K562 (cell line): ENCODE measurements around the gene FETUB.

Experiments used
- EZH2 ChIP-seq: IDR thresholded peaks from 2 replicates; pipeline ENCODE4 v1.6.1; 2012; ENCODE audit warnings: low read depth, mild to moderate bottlenecking, inconsistent platforms, low read length, borderline replicate concordance
- POLR2A ChIP-seq: fragments of 450-650 bp; conservative IDR thresholded peaks from 2 replicates; pipeline ENCODE4 v1.6.1; 2016
- RCOR1 ChIP-seq, 2 experiments: IDR thresholded peaks; 2 replicates each; pipeline ENCODE4 v1.6.1; 2012; ENCODE audit warnings: low read depth in 2 of 2, low read length in 2 of 2, borderline replicate concordance in 1 of 2, improper control_type of control experiment in 1 of 2
- ZKSCAN1 ChIP-seq: fragments of 150-350 bp; IDR thresholded peaks from 2 replicates; pipeline ENCODE4 v1.6.1; 2016; ENCODE audit warnings: low read depth, low read length
- ZNF274 ChIP-seq: IDR thresholded peaks from 2 replicates; pipeline ENCODE4 v1.6.1; 2011; ENCODE audit warnings: low read depth, mild to moderate bottlenecking, low read length, moderate library complexity, borderline replicate concordance
- ZNF408 ChIP-seq: fragments of 250-450 bp; sonication (Bioruptor Pico); IDR thresholded peaks from 2 replicates; pipeline ENCODE4 v1.4.0; 2020; ENCODE audit warnings: low read depth, mild to moderate bottlenecking, moderate library complexity
- TF ChIP-seq, protein P1 (sequence below), 3 experiments: IDR thresholded peaks in 2 of 3; conservative IDR thresholded peaks in 1 of 3; 2 replicates each; pipeline ENCODE4 v1.5.1; 2011 to 2012; ENCODE audit warnings: low read length in 3 of 3, mild to moderate bottlenecking in 3 of 3, control low read depth in 2 of 3, improper control_type of control experiment in 1 of 3, inconsistent platforms in 1 of 3, low read depth in 1 of 3, mixed read lengths in 1 of 3, moderate library complexity in 1 of 3; ENCODE audit not compliant: insufficient read depth in 2 of 3

GRCh38 chr3:186603159-186603558 lies 37.0 kb upstream of the FETUB start:
- TF ChIP-seq, protein P1, sequence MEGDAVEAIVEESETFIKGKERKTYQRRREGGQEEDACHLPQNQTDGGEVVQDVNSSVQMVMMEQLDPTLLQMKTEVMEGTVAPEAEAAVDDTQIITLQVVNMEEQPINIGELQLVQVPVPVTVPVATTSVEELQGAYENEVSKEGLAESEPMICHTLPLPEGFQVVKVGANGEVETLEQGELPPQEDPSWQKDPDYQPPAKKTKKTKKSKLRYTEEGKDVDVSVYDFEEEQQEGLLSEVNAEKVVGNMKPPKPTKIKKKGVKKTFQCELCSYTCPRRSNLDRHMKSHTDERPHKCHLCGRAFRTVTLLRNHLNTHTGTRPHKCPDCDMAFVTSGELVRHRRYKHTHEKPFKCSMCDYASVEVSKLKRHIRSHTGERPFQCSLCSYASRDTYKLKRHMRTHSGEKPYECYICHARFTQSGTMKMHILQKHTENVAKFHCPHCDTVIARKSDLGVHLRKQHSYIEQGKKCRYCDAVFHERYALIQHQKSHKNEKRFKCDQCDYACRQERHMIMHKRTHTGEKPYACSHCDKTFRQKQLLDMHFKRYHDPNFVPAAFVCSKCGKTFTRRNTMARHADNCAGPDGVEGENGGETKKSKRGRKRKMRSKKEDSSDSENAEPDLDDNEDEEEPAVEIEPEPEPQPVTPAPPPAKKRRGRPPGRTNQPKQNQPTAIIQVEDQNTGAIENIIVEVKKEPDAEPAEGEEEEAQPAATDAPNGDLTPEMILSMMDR (IDR thresholded peaks at IDR 0.05 in 2 of 3, conservative IDR thresholded peaks at IDR 0.05 in 1 of 3; ENCODE audit: insufficient read depth in 2 of 3, low read depth in 1 of 3, low read length in 3 of 3): no peak
- TF ChIP-seq POLR2A: no peak
- no peak for TF ChIP-seq ZNF408 (CRISPR knock-in tag)
- no peak for TF ChIP-seq ZNF274
- TF ChIP-seq RCOR1 (IDR thresholded peaks at IDR 0.05; ENCODE audit: borderline replicate concordance in 1 of 2, low read depth in 2 of 2, low read length in 2 of 2): no peak
- no peak for TF ChIP-seq EZH2
- no peak for TF ChIP-seq ZKSCAN1
